ENCODE data around the gene LYRM1. TPM values are rescaled to one million over a fixed set of nuclear protein-coding genes. Genes with fewer than 3 reads are reported as not detected.

Gene LYRM1
- total and polyA plus RNA-seq, 2 of the 8 experiments (the other 6 are each of a cell fraction or from before 2014, with no cell fraction given): 11.6 to 13.4 TPM

DNA sequence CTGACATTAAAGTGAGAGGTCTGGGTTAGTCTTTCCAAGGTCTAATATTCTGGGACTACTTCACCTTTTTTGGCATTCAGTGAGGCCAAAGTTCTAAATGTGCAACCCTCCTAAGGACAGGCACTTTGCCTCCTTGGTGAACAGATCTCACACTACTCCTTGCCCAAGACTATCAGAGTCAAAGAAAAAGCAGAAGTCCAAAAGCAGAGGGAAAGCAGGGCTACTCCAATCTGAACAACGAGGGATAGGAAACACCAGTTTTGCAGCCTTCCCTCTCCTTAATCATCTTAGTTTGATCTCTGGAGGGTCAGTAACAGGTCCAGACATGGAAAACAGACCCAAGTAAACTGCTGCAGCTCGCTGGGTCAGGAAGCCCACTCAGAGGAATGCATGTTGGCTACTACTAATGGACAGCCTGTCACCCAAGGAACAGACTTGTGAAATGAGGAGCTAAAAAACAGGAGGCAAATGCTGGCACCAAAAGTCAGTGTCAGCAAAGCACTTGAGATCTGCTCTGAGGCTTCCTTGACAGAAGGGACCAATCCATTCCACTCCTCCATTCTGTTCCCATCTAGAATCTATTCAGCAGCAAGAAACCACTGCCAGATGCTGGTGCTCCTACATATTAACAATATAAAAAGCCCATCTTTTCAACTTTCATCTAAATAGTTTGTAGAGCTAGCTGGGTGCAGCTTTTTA, 30.3 kb upstream of the LYRM1 start:
- Histone ChIP-seq H3K9me3 (ENCODE audit: insufficient read depth in 2 of 2, low read depth in 1 of 2, low read length in 1 of 2) (no peaks in the 10 kb centered on the region), H3K36me3 (ENCODE audit: control insufficient read depth in 2 of 4, insufficient read depth in 4 of 4, low read length in 3 of 4) (no peaks in the 10 kb centered on the region), H3K23ac (ENCODE audit: insufficient read length) (no peak overlapping the region), H2BK20ac (ENCODE audit: low read length) (no peak overlapping the region), H3K14ac (ENCODE audit: insufficient read length) (no peak overlapping the region), H3K9ac (replicated peaks in 1 of 4; ENCODE audit: extremely low read depth in 1 of 4, low read depth in 3 of 4, low read length in 3 of 4) (no peak overlapping the region; a peak in 1 of 7 replicates), H4K20me1 (replicated peaks in 1 of 2; ENCODE audit: control insufficient read depth in 1 of 2, insufficient read depth in 2 of 2, low read length in 2 of 2) (peaks cover 0 to 4% of the 10 kb centered on the region in 2 experiments), H2BK120ac (replicated peaks; ENCODE audit: low read depth, low read length) (no peak overlapping the region), H4K5ac (ENCODE audit: insufficient read length, low read depth, low read length) (no peak overlapping the region), H2BK12ac (ENCODE audit: low read depth, low read length) (no peak overlapping the region), H3K18ac (ENCODE audit: extremely low read depth, low read length) (no peak overlapping the region), H3K23me2 (ENCODE audit: low read depth, low read length) (no peaks in the 10 kb centered on the region), H3K4me2 (ENCODE audit: insufficient read depth in 1 of 2, low read depth in 2 of 2, low read length in 2 of 2) (no peak overlapping the region), H3K27ac (ENCODE audit: low read depth, low read length) (no peak overlapping the region), H3K4me3 (ENCODE audit: extremely low read depth in 1 of 4, insufficient read depth in 2 of 4, low read depth in 3 of 4, low read length in 4 of 4) (no peak overlapping the region), H3K56ac (replicated peaks; ENCODE audit: insufficient read length, low read depth, low read length) (no peak overlapping the region), H3K27me3 (replicated peaks in 1 of 4; ENCODE audit: control insufficient read depth in 3 of 4, extremely low read depth in 1 of 4, insufficient read depth in 3 of 4, low read length in 3 of 4) (no peaks in the 10 kb centered on the region), H2AK5ac (ENCODE audit: low read depth, low read length) (no peak overlapping the region), H2AFZ (ENCODE audit: low read length) (no peak overlapping the region), H3K79me1 (ENCODE audit: low read depth, low read length) (peaks cover 5% of the 10 kb centered on the region; the same call in 1 of the 2 replicates), H3K79me2 (ENCODE audit: control insufficient read depth in 1 of 2, insufficient read depth in 2 of 2, low read length in 2 of 2) (peaks cover 6 to 86% of the 10 kb centered on the region in 2 experiments; a peak in 3 of 4 replicates), H4K8ac (ENCODE audit: extremely low read depth, insufficient read depth, low read length) (no peak overlapping the region), H4K91ac (replicated peaks; ENCODE audit: insufficient read length, low read length) (no peak overlapping the region), H2BK5ac (ENCODE audit: low read depth, low read length) (no peak overlapping the region), H3K4me1 (replicated peaks in 1 of 4; ENCODE audit: control insufficient read depth in 3 of 4, insufficient read depth in 4 of 4, low read length in 3 of 4) (peaks cover 0 to 4% (median under 1%) of the 10 kb centered on the region in 4 experiments; a peak in 3 of 7 replicates), H2BK15ac (ENCODE audit: low read length) (no peak overlapping the region), H3K4ac (replicated peaks; ENCODE audit: insufficient read length, low read depth, low read length) (no peak overlapping the region)
- ChIA-PET POLR2A (ENCODE audit: partially characterized antibody) (interaction anchor here (1.2 kb wide), 1 partner anchor 21 kb away, joined by 4 read pairs; no protein-coding TSS in a partner anchor), CTCF (ENCODE audit: partially characterized antibody) (no interaction called here)
- DNase-seq (ENCODE audit: low read depth in 1 of 2, low spot score in 2 of 2): no peak
- no peak for FAIRE-seq
- 94% methylated on average over 2 of the region's 2 CpGs; no CpG with 5 or more reads in 1 of the 2 experiments for WGBS, 2 experiments (ENCODE audit: extremely low coverage in 1 of 2, insufficient coverage in 1 of 2, insufficient read length in 1 of 2, insufficient replicate concordance in 2 of 2, low coverage in 1 of 2, low lambda C conversion rate in 2 of 2, missing lambda C conversion rate in 1 of 2)
- TF ChIP-seq RXRA (IDR thresholded peaks at IDR 0.05; ENCODE audit: insufficient read depth, low read depth, low read length) (no peak), TBP (IDR thresholded peaks at IDR 0.05; ENCODE audit: low read depth, low read length) (no peak)
